Mesendoderm (in vitro differentiated cells): Measurements from ENCODE around the gene ROBO4.

Experiments
- DNase-seq: peaks from one replicate; pipeline ENCODE4 v3.0.0; 2013
- H2AK5ac ChIP-seq: 2 replicates; pipeline ENCODE4 v1.6.1; 2013; ENCODE audit warnings: low read length, inconsistent platforms
- H2BK120ac ChIP-seq: 2 replicates; pipeline ENCODE4 v1.6.1; 2013; ENCODE audit warnings: low read depth, mild to moderate bottlenecking, low read length, moderate library complexity, mixed read lengths
- H2BK15ac ChIP-seq: replicated peaks from 2 replicates; pipeline ENCODE4 v1.6.1; 2013; ENCODE audit warnings: low read depth, mild to moderate bottlenecking, moderate library complexity
- H2BK5ac ChIP-seq: 2 replicates; pipeline ENCODE4 v1.6.1; 2013; ENCODE audit warnings: low read length, inconsistent platforms
- H3K18ac ChIP-seq: 2 replicates; pipeline ENCODE4 v1.6.1; 2013; ENCODE audit warnings: mild to moderate bottlenecking, low read length, mixed read lengths
- H3K23ac ChIP-seq: one replicate; pipeline ENCODE4 v1.6.1; 2013; ENCODE audit warnings: low read length
- H3K27ac ChIP-seq: 2 replicates; pipeline ENCODE4 v1.5.1; 2013; ENCODE audit warnings: low read depth, mild to moderate bottlenecking, inconsistent platforms, low read length, moderate library complexity
- H3K27me3 ChIP-seq: 2 replicates; pipeline ENCODE4 v1.6.1; 2013; ENCODE audit warnings: low read length, control low read depth, mild to moderate bottlenecking, inconsistent platforms; ENCODE audit not compliant: insufficient read depth, poor library complexity
- H3K36me3 ChIP-seq: 2 replicates; pipeline ENCODE4 v1.6.1; 2013; ENCODE audit warnings: low read length, inconsistent platforms; ENCODE audit not compliant: control insufficient read depth, insufficient read depth
- H3K4ac ChIP-seq: one replicate; pipeline ENCODE4 v1.6.1; 2013; ENCODE audit warnings: low read depth, mild to moderate bottlenecking, low read length, moderate library complexity
- H3K4me1 ChIP-seq: 2 replicates; pipeline ENCODE4 v1.6.1; 2013; ENCODE audit warnings: low read depth, low read length, inconsistent platforms; ENCODE audit not compliant: control insufficient read depth
- H3K4me2 ChIP-seq: 2 replicates; pipeline ENCODE4 v1.6.1; 2013; ENCODE audit warnings: low read length
- H3K4me3 ChIP-seq: 2 replicates; pipeline ENCODE4 v1.5.1; 2013; ENCODE audit warnings: mild to moderate bottlenecking, low read length
- H3K56ac ChIP-seq: one replicate; pipeline ENCODE4 v1.6.1; 2013; ENCODE audit warnings: low read length
- H3K79me1 ChIP-seq: 2 replicates; pipeline ENCODE4 v1.6.1; 2013; ENCODE audit warnings: low read length, inconsistent platforms
- H3K79me2 ChIP-seq: 2 replicates; pipeline ENCODE4 v1.6.1; 2013; ENCODE audit warnings: mild to moderate bottlenecking, low read length; ENCODE audit not compliant: control insufficient read depth, insufficient read depth
- H3K9ac ChIP-seq: 2 replicates; pipeline ENCODE4 v1.6.1; 2013; ENCODE audit warnings: low read length, inconsistent platforms
- H4K5ac ChIP-seq: one replicate; pipeline ENCODE4 v1.6.1; 2013; ENCODE audit warnings: low read length
- H4K8ac ChIP-seq: one replicate; pipeline ENCODE4 v1.6.1; 2013; ENCODE audit warnings: low read depth, mild to moderate bottlenecking, control low read depth, low read length, moderate library complexity
- WGBS: extraction: QIAGEN DNeasy Blood & Tissue Kit; methylation state at CpG from one replicate; pipeline ENCODE4 v1.1.7; 2013; ENCODE audit warnings: low lambda C conversion rate, missing lambda C conversion rate; ENCODE audit not compliant: insufficient coverage; ENCODE audit errors: extremely low coverage; 5-methylcytosine and 5-hydroxymethylcytosine counted together

ROBO4 gene

GRCh38 chr11:124899383-124900145 is 1.9 kb upstream of the ROBO4 start:
- Histone ChIP-seq H3K4me2 (no peak overlapping the region), H3K9ac (no peak overlapping the region), H2BK15ac (no peak overlapping the region), H2BK120ac (no peak overlapping the region), H3K79me1 (no peaks in the 10 kb centered on the region), H3K4me1 (peaks cover 2% of the 10 kb centered on the region), H3K18ac (no peak overlapping the region), H3K27me3 (no peaks in the 10 kb centered on the region), H3K23ac (no peak overlapping the region), H3K36me3 (no peaks in the 10 kb centered on the region), H2BK5ac (no peak overlapping the region), H4K8ac (no peak overlapping the region), H2AK5ac (no peak overlapping the region), H3K27ac (no peak overlapping the region), H4K5ac (no peak overlapping the region), H3K79me2 (no peaks in the 10 kb centered on the region), H3K4me3 (no peak overlapping the region), H3K56ac (no peak overlapping the region), H3K4ac (no peak overlapping the region)
- DNase-seq, result peak; percentile 41
- WGBS, result no CpG with 5 or more reads among the region's 6 CpGs

- Histone ChIP-seq H4K8ac (no peak overlapping the region), H3K23ac (no peak overlapping the region), H4K5ac (no peak overlapping the region), H3K4me1 (peaks cover 2% of the 10 kb centered on the region), H2AK5ac (no peak overlapping the region), H2BK120ac (no peak overlapping the region), H3K36me3 (no peaks in the 10 kb centered on the region), H3K79me2 (no peaks in the 10 kb centered on the region), H3K79me1 (no peaks in the 10 kb centered on the region), H3K4me2 (no peak overlapping the region), H3K27me3 (no peaks in the 10 kb centered on the region), H3K9ac (no peak overlapping the region), H3K4me3 (no peak overlapping the region), H3K56ac (peak overlapping the region; percentile 50), H2BK15ac (no peak overlapping the region), H2BK5ac (no peak overlapping the region), H3K18ac (no peak overlapping the region), H3K27ac (no peak overlapping the region), H3K4ac (no peak overlapping the region)
- peak; percentile 51 for DNase-seq
- no CpG with 5 or more reads among the region's 5 CpGs for WGBS
These were observed 1.0 kb upstream of the ROBO4 start for GRCh38 chr11:124898711-124899110.

- DNase-seq, result peak; percentile 38
- Histone ChIP-seq H2BK15ac (no peak overlapping the region), H3K79me1 (no peaks in the 10 kb centered on the region), H3K23ac (no peak overlapping the region), H4K5ac (no peak overlapping the region), H2BK120ac (no peak overlapping the region), H4K8ac (no peak overlapping the region), H3K56ac (no peak overlapping the region), H3K27me3 (no peaks in the 10 kb centered on the region), H3K9ac (no peak overlapping the region), H3K4me2 (no peak overlapping the region), H3K18ac (no peak overlapping the region), H3K36me3 (no peaks in the 10 kb centered on the region), H2AK5ac (no peak overlapping the region), H2BK5ac (no peak overlapping the region), H3K4ac (no peak overlapping the region), H3K79me2 (no peaks in the 10 kb centered on the region), H3K27ac (no peak overlapping the region), H3K4me3 (no peak overlapping the region), H3K4me1 (peaks cover 2% of the 10 kb centered on the region)
- WGBS, result no CpG with 5 or more reads among the region's 3 CpGs
These were observed 607 bp upstream of the ROBO4 start for GRCh38 chr11:124898263-124898680.

DNA sequence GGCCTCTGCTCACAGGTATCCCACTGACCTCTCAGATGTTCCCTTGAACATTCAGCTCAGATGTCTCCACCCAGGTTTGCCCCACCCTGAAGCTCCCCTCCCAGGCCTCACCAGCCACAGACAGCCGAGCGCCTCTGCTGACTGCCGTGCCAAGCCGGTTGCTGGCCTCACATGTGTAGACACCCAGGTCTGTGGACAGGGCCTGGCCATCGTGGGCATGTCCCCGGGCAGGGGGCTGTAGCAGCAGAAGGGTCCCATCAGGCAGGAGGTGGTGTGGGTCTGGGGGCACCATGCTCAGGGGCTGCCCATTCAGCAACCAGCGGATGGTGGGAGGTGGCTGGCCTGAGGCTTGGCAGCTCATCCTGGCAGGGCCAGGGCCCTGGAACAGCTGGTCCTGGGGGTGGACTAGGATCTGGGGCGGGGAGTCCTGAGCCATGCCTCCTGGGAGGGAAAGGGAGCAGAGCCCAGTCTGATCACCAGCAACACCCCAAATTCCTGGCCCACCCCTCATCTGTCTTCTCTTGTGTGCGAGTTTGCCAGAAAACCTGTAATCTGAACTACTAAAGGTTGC is 759 bp downstream of the ROBO4 start:
- no peak overlapping the region for H3K9ac ChIP-seq
- H3K23ac ChIP-seq, result no peak overlapping the region
- H2BK5ac ChIP-seq, result no peak overlapping the region
- H3K18ac ChIP-seq, result no peak overlapping the region
- H3K27ac ChIP-seq, result no peak overlapping the region
- H3K79me2 ChIP-seq, result no peaks in the 10 kb centered on the region
- H3K36me3 ChIP-seq, result no peaks in the 10 kb centered on the region
- no peaks in the 10 kb centered on the region for H3K27me3 ChIP-seq
- no peak for DNase-seq
- no peak overlapping the region for H3K4ac ChIP-seq
- H3K4me2 ChIP-seq, result no peak overlapping the region
- no peak overlapping the region for H2BK120ac ChIP-seq
- no peaks in the 10 kb centered on the region for H3K79me1 ChIP-seq
- no peak overlapping the region for H4K8ac ChIP-seq
- no peak overlapping the region for H3K56ac ChIP-seq
- no peak overlapping the region for H4K5ac ChIP-seq
- H2AK5ac ChIP-seq, result no peak overlapping the region
- H3K4me3 ChIP-seq, result no peak overlapping the region
- no CpG with 5 or more reads among the region's 9 CpGs for WGBS
- H3K4me1 ChIP-seq, result peaks cover 2% of the 10 kb centered on the region
- no peak overlapping the region for H2BK15ac ChIP-seq

DNA sequence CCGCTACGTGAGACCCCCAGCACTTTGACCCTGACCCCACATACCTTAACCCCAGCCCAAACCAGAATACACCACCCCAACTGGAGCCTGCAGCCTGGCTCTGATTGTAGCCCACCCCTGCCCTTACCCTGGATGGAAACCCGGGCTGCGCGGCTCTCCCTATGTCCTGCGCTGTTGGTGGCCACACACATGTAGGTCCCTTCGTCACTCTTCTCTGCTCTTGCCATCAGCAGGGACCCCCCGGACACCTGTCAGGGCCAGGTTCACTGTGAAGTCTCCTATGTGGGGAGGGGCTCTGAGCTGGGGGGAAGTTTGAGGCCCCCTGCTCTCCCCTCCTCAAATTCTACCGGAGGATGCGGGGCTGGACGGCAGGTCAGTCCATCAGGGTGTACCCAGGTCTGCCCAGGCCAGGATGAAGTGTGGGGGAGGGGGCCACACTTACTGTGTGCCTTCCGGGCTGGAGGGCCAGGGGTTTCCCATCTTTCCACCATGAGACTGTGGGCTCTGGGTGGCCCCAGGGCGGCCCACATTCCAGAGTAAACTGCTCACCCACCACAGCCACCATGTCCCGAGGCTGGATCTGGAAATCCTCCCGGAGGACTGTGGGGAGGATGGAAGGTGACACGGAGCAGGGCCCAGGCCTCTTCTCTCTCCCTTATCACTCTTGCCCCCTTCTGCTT is 1.5 kb downstream of the ROBO4 start:
- no CpG with 5 or more reads among the region's 16 CpGs for WGBS
- Histone ChIP-seq H3K18ac (no peak overlapping the region), H4K5ac (no peak overlapping the region), H3K9ac (no peak overlapping the region), H2BK120ac (no peak overlapping the region), H3K23ac (no peak overlapping the region), H3K27ac (no peak overlapping the region), H3K79me2 (no peaks in the 10 kb centered on the region), H4K8ac (no peak overlapping the region), H3K56ac (no peak overlapping the region), H3K4me3 (no peak overlapping the region), H3K36me3 (no peaks in the 10 kb centered on the region), H2BK15ac (no peak overlapping the region), H3K79me1 (no peaks in the 10 kb centered on the region), H3K4ac (no peak overlapping the region), H3K27me3 (no peaks in the 10 kb centered on the region), H3K4me1 (peaks cover 2% of the 10 kb centered on the region), H3K4me2 (no peak overlapping the region), H2BK5ac (no peak overlapping the region), H2AK5ac (no peak overlapping the region)
- DNase-seq, result no peak
